CD4-positive, alpha-beta T cell (primary cell): ENCODE measurements around the gene TTLL9. TPM values are rescaled to one million over a fixed set of nuclear protein-coding genes. Genes with fewer than 3 reads are reported as not detected.

Experiments
- ATAC-seq: fragments of 200-7000 bp; cut with Tn5 transposase; one replicate; pipeline ENCODE4 v1.10.0; 2022; ENCODE audit warnings: mild to moderate bottlenecking; ENCODE audit not compliant: poor library complexity
- CTCF ChIA-PET: fragments of 350-600 bp; sonication (Branson Sonifier 250); formaldehyde crosslinking; loops from one replicate; lab custom pipeline; 2021; ENCODE audit warnings: antibody characterized with exemption, inconsistent platforms; lab: Charles Lee
- POLR2A ChIA-PET: fragments of 350-600 bp; sonication (Branson Sonifier 250); formaldehyde crosslinking; loops from one replicate; lab custom pipeline; 2021; ENCODE audit warnings: antibody characterized with exemption, inconsistent platforms; lab: Charles Lee
- DNase-seq, 14 experiments: peaks; one replicate each; pipeline ENCODE4 v3.0.0-alpha.2; 2013 to 2020; ENCODE audit warnings: mixed read lengths in 2 of 14
- H3K27ac ChIP-seq, 2 donors: one replicate each; pipeline versions ENCODE4 v1.5.1 to v1.7.0; 2013; ENCODE audit warnings: low read length in 2 of 2, low read depth in 1 of 2, mild to moderate bottlenecking in 1 of 2
- H3K27me3 ChIP-seq, 2 experiments: 1 replicate in 1 of 2; 2 replicates in 1 of 2; pipeline versions ENCODE4 v1.6.1 to v1.7.0; 2013; ENCODE audit warnings: low read length in 2 of 2, control low read depth in 1 of 2, mild to moderate bottlenecking in 1 of 2, moderate library complexity in 1 of 2; ENCODE audit not compliant: insufficient read depth in 2 of 2, control insufficient read depth in 1 of 2
- H3K36me3 ChIP-seq: one replicate; pipeline ENCODE4 v1.6.1; 2013; ENCODE audit warnings: low read length, control low read depth; ENCODE audit not compliant: insufficient read depth
- H3K4me1 ChIP-seq: one replicate; pipeline ENCODE4 v1.6.1; 2013; ENCODE audit warnings: low read length, control low read depth; ENCODE audit not compliant: insufficient read depth
- H3K4me3 ChIP-seq: one replicate; pipeline ENCODE4 v1.5.1; 2013; ENCODE audit warnings: mild to moderate bottlenecking, low read length, moderate library complexity
- H3K9me3 ChIP-seq, 2 experiments: 1 replicate in 1 of 2; 2 replicates in 1 of 2; pipeline versions ENCODE4 v1.6.1 to v1.7.0; 2013; ENCODE audit warnings: low read length in 2 of 2, mild to moderate bottlenecking in 2 of 2, control low read depth in 1 of 2, moderate library complexity in 1 of 2; ENCODE audit not compliant: control insufficient read depth in 1 of 2, insufficient read depth in 1 of 2
- H3K27ac Mint-ChIP-seq: one replicate; pipeline ENCODE4 v1.8.0; 2020; ENCODE audit warnings: mixed read lengths
- H3K27me3 Mint-ChIP-seq: one replicate; pipeline ENCODE4 v1.8.0; 2021; ENCODE audit warnings: mixed read lengths
- H3K36me3 Mint-ChIP-seq: one replicate; pipeline ENCODE4 v1.8.0; 2021; ENCODE audit warnings: low read depth, mixed read lengths
- H3K4me1 Mint-ChIP-seq: one replicate; pipeline ENCODE4 v1.8.0; 2021; ENCODE audit warnings: low read depth, mixed read lengths
- H3K4me3 Mint-ChIP-seq: one replicate; pipeline ENCODE4 v1.8.0; 2020; ENCODE audit warnings: mild to moderate bottlenecking, mixed read lengths
- H3K9me3 Mint-ChIP-seq: one replicate; pipeline ENCODE4 v1.8.0; 2020; ENCODE audit warnings: mixed read lengths
- intact Hi-C, 2 experiments: fragments of 100-400 bp; cut with DNase I in 1 of 2; cut with micrococcal nuclease in 1 of 2; formaldehyde crosslinking; loops; one replicate each; pipeline versions ENCODE4 v1.15.1 to v1.9.0; 2023 to 2025; cut with DNase I, micrococcal nuclease
- total RNA-seq, 174 experiments: library from RNA in 2 of 174; stranded (reverse) in 2 of 174; gene quantifications; one replicate each; pipeline ENCODE4 v1.2.3 and lab custom pipeline; 2021 to 2026
- TF ChIP-seq, protein P1 (sequence below): fragments of 200-600 bp; IDR thresholded peaks from one replicate; pipeline ENCODE4 v1.8.0; 2022; ENCODE audit warnings: antibody characterized with exemption, mild to moderate bottlenecking

Gene TTLL9
- total RNA-seq, 2 experiments from 2014 or later: not detected

DNA sequence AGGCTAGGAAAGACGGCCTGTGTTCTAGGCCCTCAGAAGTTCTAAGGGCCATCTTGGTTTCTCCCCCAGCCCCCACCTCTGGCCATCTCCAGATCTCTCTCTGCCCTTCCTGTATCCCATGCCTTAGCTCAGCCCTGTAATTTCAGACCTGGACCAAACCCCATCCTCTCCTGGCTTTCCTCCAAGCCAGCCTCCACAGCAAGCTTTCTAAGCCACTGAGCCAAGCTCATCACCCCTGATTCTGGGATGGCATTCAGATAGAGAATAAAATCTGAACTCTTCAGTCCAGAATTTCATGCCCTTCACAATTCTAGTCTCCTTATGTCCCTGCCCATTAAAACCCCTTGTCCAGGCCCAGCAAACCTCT is 120.9 kb downstream of the TTLL9 start:
- no peak overlapping the region for H3K27ac ChIP-seq
- H3K4me1 Mint-ChIP-seq: no peaks in the 10 kb centered on the region
- H3K9me3 Mint-ChIP-seq: no peaks in the 10 kb centered on the region
- no peaks in the 10 kb centered on the region for H3K36me3 Mint-ChIP-seq
- TF ChIP-seq, protein P1, sequence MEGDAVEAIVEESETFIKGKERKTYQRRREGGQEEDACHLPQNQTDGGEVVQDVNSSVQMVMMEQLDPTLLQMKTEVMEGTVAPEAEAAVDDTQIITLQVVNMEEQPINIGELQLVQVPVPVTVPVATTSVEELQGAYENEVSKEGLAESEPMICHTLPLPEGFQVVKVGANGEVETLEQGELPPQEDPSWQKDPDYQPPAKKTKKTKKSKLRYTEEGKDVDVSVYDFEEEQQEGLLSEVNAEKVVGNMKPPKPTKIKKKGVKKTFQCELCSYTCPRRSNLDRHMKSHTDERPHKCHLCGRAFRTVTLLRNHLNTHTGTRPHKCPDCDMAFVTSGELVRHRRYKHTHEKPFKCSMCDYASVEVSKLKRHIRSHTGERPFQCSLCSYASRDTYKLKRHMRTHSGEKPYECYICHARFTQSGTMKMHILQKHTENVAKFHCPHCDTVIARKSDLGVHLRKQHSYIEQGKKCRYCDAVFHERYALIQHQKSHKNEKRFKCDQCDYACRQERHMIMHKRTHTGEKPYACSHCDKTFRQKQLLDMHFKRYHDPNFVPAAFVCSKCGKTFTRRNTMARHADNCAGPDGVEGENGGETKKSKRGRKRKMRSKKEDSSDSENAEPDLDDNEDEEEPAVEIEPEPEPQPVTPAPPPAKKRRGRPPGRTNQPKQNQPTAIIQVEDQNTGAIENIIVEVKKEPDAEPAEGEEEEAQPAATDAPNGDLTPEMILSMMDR: no peak
- DNase-seq: no peak
- no peaks in the 10 kb centered on the region for H3K4me1 ChIP-seq
- no peak overlapping the region for H3K4me3 Mint-ChIP-seq
- H3K27me3 Mint-ChIP-seq: peaks cover 34% of the 10 kb centered on the region
- H3K27me3 ChIP-seq: peaks cover 12 to 27% of the 10 kb centered on the region in 2 experiments
- no peak for ATAC-seq
- ChIA-PET CTCF (no interaction called here), POLR2A (no interaction called here)
- H3K4me3 ChIP-seq: no peak overlapping the region
- no peaks in the 10 kb centered on the region for H3K36me3 ChIP-seq
- intact Hi-C loops: no loop called here
- no peak overlapping the region for H3K27ac Mint-ChIP-seq
- H3K9me3 ChIP-seq: peaks cover 0 to 6% of the 10 kb centered on the region in 2 experiments

DNA sequence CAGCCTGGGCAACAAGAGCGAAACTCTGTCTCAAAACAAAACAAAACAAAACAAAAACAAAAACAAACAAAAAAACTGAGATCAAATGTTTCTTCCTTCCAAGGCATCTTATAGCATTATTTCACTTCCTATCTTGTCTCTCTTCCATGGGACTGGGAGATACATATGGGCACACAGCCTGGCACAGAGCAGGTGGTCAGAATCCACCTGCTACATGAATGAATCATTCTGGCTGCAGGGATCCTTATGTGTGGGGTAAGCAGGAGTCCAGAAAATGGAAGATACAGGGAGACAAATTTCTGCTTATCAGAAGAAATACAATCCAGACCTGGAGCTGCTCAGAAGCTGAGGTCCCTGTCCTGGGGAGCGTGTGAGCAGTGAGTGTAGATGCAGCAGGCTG is 121.7 kb downstream of the TTLL9 start:
- H3K27me3 Mint-ChIP-seq: peaks cover 41% of the 10 kb centered on the region
- POLR2A ChIA-PET: no interaction called here
- H3K4me3 ChIP-seq: no peak overlapping the region
- no peaks in the 10 kb centered on the region for H3K4me1 ChIP-seq
- no peak for DNase-seq
- intact Hi-C loops: no loop called here
- CTCF ChIA-PET: no interaction called here
- H3K9me3 ChIP-seq: peaks cover 0 to 12% of the 10 kb centered on the region in 2 experiments
- no peaks in the 10 kb centered on the region for H3K36me3 Mint-ChIP-seq
- ATAC-seq: no peak
- no peak overlapping the region for H3K27ac Mint-ChIP-seq
- H3K27ac ChIP-seq: no peak overlapping the region
- H3K4me3 Mint-ChIP-seq: no peak overlapping the region
- H3K4me1 Mint-ChIP-seq: no peaks in the 10 kb centered on the region
- TF ChIP-seq, protein P1: no peak
- no peaks in the 10 kb centered on the region for H3K9me3 Mint-ChIP-seq
- H3K27me3 ChIP-seq: peaks cover 12 to 31% of the 10 kb centered on the region in 2 experiments
- no peaks in the 10 kb centered on the region for H3K36me3 ChIP-seq

Other genes starting within 250 kb of the TTLL9 start
- not detected for gene COX4I2, start 232.7 kb upstream of the TTLL9 start, total RNA-seq
- gene BCL2L1, start 147.8 kb upstream of the TTLL9 start, total RNA-seq: 10 to 100 TPM; 11.8 to 11.9 TPM
- gene TPX2, start 131.3 kb upstream of the TTLL9 start, total RNA-seq: under 1 TPM; 0.85 to 0.89 TPM
- not detected for gene MYLK2, start 51.3 kb upstream of the TTLL9 start, total RNA-seq
- not detected for gene FOXS1, start 25.0 kb upstream of the TTLL9 start, total RNA-seq
- not detected for gene DUSP15, start 107 bp upstream of the TTLL9 start, total RNA-seq
- gene PDRG1, start 81.4 kb downstream of the TTLL9 start, total RNA-seq: 1 to 10 TPM; 6.5 to 7.1 TPM
- gene XKR7, start 97.5 kb downstream of the TTLL9 start, total RNA-seq: not detected
- not detected for gene CCM2L, start 139.8 kb downstream of the TTLL9 start, total RNA-seq
- gene HCK, start 181.6 kb downstream of the TTLL9 start, total RNA-seq: 1 to 10 TPM in 1 of 2 experiments, under 1 TPM in 1; 0.67 to 1.0 TPM
- 10 to 100 TPM; 22.4 to 24.5 TPM for gene TM9SF4, start 239.1 kb downstream of the TTLL9 start, total RNA-seq